SK-N-SH (cell line): ENCODE measurements around the gene SHANK1.

Experiments used
- CHD2 ChIP-seq: fragments of 150-350 bp; IDR thresholded peaks from 2 replicates; pipeline ENCODE4 v1.6.1; 2018; ENCODE audit warnings: low read length; ENCODE audit not compliant: partially characterized antibody
- RAD21 ChIP-seq: IDR thresholded peaks from 2 replicates; pipeline ENCODE4 v1.6.1; 2012; ENCODE audit warnings: mild to moderate bottlenecking, low read length
- TF ChIP-seq, protein P1 (sequence below): fragments of 150-350 bp; IDR thresholded peaks from 2 replicates; pipeline ENCODE4 v1.6.1; 2017; ENCODE audit warnings: antibody characterized with exemption, low read length, low read depth, borderline replicate concordance
- TF ChIP-seq, protein P2 (sequence below): IDR thresholded peaks from 2 replicates; pipeline ENCODE4 v1.4.0; 2012; ENCODE audit warnings: low read depth
- TF ChIP-seq, protein P3 (sequence below): fragments of 200-600 bp; sonication (generic); IDR thresholded peaks from 2 replicates; pipeline ENCODE4 v1.6.1; 2017; ENCODE audit warnings: antibody characterized with exemption, mild to moderate bottlenecking, moderate library complexity

DNA sequence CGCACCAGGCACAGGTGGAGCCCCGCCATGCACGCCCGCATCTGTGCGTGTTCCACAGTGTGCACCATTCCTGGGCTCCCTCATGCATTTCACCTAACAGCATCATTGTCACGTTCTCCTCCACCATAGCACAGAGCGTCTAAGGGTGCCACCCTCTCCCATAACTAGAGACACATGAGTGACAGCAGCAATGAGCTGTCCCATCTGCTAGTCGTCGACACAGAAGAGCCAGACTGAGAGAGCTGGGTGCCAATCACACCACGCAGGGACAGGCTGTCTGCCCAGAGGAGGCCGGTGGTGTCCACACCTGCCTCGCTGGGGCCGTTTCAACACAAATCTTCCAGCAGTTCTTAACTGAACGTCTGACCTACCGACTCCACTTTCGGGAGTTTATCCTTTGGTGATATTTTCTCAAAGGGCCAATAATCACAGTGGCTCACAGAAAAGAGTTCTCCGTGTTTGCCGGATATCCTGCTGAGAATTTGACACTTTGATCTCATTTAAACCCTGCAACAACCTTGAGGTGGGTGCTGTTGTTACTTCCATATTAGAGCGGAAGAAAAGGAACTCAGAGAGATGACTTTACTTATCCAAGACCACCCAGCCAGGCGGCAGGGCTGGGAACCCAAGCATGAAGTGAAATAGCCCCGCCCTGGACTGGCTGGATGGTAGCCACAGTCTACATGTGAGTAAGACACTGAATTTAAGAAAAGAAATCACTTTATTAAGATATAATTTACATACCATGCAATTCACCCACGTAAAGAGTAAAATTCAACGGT lies 19.7 kb upstream of the SHANK1 start:
- TF ChIP-seq RAD21 = no peak
- no peak for TF ChIP-seq CHD2
- TF ChIP-seq, protein P1, sequence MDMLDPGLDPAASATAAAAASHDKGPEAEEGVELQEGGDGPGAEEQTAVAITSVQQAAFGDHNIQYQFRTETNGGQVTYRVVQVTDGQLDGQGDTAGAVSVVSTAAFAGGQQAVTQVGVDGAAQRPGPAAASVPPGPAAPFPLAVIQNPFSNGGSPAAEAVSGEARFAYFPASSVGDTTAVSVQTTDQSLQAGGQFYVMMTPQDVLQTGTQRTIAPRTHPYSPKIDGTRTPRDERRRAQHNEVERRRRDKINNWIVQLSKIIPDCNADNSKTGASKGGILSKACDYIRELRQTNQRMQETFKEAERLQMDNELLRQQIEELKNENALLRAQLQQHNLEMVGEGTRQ = no peak
- TF ChIP-seq, protein P2, sequence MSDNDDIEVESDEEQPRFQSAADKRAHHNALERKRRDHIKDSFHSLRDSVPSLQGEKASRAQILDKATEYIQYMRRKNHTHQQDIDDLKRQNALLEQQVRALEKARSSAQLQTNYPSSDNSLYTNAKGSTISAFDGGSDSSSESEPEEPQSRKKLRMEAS = no peak
- TF ChIP-seq, protein P3, sequence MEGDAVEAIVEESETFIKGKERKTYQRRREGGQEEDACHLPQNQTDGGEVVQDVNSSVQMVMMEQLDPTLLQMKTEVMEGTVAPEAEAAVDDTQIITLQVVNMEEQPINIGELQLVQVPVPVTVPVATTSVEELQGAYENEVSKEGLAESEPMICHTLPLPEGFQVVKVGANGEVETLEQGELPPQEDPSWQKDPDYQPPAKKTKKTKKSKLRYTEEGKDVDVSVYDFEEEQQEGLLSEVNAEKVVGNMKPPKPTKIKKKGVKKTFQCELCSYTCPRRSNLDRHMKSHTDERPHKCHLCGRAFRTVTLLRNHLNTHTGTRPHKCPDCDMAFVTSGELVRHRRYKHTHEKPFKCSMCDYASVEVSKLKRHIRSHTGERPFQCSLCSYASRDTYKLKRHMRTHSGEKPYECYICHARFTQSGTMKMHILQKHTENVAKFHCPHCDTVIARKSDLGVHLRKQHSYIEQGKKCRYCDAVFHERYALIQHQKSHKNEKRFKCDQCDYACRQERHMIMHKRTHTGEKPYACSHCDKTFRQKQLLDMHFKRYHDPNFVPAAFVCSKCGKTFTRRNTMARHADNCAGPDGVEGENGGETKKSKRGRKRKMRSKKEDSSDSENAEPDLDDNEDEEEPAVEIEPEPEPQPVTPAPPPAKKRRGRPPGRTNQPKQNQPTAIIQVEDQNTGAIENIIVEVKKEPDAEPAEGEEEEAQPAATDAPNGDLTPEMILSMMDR = no peak
